GM15510 (cell line): ENCODE results near the gene CLCA4.

Experiments
- POLR2A ChIP-seq: IDR thresholded peaks from 3 replicates; pipeline ENCODE4 v1.6.1; 2011; ENCODE audit warnings: borderline replicate concordance; ENCODE audit not compliant: insufficient read length; ENCODE audit errors: extremely low read depth

CLCA4 gene

DNA sequence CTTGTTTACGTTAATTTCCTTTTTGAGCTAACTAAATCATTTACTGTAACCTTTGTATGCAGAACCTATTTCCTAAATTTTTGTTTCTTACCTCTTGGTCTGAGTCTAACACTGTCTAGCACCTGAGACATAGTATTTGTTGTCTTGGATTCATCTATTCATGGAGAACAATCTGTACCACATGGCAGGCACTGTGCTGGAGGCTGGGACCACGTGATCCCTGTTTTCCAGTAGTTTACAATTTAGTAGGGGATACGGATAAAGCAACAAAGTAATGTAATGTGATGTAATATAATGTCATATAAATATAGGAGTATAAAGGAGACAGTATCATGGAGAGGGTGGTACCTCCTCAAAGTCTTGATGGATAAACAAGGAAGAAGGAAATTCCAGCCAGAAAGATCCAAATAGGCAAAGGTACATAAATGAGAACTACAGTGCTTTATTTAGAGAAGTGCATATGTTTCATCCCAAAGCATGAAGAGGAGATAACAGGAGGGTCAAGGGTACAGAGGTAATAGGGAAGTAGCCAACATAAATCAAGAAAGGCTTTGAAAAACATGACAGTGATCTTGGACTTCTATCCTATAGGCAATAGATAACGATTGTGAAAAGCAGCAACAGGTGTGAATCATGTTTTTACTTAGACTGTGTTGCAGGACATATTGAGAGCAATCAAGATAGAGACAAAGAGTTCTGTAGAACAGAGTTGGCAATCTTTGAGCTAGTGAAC, 25.9 kb upstream of the CLCA4 start:
- no peak for TF ChIP-seq POLR2A

DNA sequence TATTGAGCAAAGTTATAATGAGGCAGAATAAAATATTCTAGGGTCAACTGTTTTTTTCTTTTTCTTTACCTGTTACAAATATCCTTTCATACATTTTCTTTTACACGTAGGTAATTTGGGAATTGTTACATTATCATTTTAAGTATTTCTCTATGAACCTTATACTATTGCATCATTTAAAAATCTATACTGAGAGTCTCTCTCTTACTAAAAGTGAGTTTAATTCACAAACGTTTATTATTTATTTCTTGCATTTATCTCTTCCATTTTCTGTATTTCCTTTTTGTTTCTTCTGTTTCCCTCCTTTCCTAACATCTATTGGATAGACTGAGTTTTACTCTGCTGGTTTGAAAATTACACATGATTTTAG, 25.4 kb upstream of the CLCA4 start:
- no peak for TF ChIP-seq POLR2A

DNA sequence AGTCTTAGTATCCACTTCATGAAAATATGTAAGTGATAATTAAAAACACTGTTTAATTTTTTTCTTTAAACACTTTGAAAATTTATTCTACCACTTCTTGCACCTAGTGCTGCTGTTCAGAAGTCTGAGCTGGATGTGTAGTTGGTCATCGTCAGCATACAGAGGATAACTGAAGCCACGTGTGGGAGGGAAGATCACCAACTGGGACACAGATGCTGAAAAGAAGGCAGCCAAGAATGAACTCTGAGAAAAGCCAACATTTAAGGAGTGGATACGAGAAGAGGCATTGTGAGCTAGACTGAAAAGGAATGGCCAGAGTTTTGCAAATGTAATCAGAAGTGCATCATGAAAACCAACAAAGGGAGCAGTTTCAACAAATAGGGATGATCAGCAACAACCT, 24.6 kb upstream of the CLCA4 start:
- TF ChIP-seq POLR2A = no peak

DNA sequence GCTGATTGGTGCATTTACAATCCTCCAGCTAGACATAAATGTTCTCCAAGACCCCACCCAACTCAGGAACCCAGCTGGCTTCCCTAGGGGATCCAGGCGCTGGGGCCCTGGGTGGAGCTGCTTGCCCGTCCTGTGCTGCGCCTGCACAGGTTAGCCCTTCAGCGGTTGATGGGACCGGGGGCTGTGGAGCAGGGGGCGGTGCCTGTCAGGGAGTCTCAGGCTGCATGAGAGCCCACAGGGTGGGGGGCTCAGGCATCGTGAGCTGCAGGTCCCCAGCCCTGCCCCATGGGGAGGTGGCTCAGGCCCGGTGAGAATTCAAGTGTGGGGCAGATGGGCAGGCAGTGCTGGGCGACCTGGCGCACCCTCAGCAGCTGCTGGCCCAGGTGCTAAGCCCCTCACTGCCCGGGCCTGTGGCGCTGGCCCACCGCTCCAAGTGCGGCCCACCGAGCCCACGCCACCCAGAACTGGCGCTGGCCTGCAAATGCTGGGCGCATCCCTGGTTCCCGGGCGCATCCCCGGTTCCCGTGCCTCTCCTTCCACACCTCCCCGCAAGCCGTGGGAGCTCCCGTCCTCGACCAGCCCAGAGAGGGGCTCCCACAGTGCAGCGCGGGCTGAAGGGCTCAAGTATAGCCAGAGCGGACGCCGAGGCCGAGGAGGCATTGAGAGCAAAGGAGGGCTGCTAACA, 23.1 kb upstream of the CLCA4 start:
- no peak for TF ChIP-seq POLR2A

DNA sequence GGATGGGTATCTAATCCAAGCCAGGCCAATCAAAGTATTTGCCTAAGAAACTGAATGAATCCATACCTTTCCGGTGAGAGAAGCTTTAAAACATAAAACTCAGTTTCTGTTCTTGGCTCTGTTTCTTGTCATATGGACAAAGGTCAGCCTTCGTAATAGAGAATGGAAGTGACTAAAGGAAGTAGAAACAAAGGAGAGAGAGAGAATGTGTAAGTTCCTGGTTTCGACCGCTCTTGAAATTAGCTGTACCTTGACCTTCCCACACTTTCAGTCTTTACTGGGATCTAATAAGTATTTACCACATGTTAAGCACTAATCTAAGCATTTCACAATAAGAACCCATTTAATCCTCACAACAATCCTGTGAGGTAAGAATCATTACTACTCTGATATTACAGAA, 19.6 kb upstream of the CLCA4 start:
- no peak for TF ChIP-seq POLR2A

DNA sequence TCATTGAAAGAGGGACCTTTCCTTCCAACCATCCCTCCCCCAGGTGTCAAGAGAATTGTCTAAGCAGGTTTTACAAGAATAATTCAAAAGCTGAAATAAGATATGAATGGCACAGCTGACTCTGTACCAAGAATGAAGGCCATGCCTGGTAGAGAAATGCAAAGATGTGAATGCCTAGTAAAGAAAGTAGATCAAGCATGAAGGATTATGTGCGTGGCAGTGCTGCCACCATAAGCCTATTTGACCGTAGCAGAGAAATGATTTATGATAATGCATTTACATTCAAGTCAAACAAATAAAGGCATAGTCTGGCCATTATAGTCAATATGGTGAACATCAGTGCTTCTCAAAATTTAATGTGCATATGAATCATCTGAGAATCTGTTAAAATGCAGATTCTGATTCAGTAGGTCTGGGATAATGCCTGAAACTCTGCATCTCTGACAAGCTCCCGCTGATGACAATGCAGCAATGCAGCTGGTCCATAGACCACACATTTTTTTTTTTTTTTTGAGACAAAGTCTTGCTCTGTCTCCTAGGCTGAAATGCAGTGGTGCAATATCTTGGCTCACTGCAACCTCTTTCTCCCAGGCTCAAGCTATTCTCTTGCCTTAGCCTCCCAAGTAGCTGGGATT, 16.6 kb upstream of the CLCA4 start:
- no peak for TF ChIP-seq POLR2A

DNA sequence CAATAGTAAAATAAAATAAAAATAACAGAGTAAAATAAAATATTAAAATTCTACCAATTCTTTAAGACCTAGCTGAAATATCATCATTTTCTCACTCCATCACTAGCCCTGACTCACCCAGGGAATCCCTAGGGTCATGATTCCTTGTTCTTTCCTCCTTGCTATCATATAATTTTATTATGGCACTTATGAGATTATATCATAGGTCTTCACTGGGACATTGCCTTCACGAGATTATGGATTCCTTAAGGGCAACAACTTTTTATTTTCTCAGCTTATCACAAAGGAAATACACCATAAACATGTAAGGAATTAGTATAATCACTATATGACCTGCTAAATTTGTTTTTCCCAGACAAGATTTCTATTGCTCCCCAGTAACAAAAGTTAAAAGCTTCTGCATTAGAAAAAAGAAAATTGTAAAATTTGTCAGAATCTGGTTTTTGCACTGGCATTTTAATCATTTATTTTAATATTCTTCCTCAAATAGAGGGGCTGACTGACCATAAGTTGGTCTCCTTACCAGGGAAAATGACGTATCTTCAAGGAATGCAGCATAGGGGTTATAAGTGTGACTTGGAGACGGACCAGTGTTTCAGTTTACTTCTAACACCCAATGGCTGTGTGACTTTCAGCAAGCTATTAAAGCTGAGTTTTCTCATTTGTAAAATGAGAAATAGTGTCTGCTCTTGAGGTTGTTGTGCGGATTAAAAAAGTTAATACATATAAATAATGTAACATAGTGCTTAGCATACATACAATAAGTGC, 8.8 kb upstream of the CLCA4 start:
- TF ChIP-seq POLR2A = no peak

- no peak for TF ChIP-seq POLR2A
Observed at GRCh38 chr1:86538775-86539174, 8.1 kb upstream of the CLCA4 start.

- TF ChIP-seq POLR2A = no peak
Observed at GRCh38 chr1:86541859-86542258, 5.0 kb upstream of the CLCA4 start.

DNA sequence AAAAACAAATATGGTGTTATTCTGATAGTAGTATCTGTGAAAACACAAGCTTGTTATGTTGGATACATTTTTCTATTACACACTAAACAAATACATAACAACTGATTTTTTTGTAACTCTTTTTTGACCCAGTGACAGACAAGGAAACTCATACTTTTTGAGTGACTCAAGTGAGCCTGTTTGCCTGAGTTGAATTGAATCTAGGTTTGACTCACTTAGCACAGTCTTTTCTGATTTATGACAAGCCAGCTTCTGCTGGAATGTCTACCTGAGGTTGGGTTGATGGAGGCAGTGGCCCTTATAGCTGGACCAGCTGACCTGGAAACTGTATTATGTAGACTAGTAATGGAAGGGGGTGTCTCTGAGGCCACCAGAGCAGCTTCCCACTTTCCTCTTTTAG, 4.2 kb upstream of the CLCA4 start:
- TF ChIP-seq POLR2A = no peak

- TF ChIP-seq POLR2A = no peak
Observed at GRCh38 chr1:86548839-86549238, 2.0 kb downstream of the CLCA4 start.

DNA sequence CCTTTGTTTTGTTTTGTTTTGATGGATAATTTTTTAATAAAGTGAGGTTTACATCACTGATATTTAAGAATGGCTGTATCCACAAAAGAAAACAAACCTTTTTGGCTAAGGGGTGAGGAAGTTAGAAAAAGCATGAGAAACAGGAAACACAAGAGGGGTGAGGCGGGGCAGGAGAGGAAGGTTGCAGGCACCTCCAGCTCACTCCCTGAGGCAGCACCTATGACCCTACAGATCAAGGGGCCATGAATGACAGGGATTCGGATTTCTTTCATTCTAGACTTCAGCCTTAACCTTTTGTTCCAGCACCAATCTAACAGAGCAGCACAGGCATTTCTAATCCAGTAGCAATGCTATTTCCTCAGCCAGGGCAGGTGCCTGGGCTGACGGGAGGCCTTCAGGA, 4.4 kb downstream of the CLCA4 start:
- no peak for TF ChIP-seq POLR2A

DNA sequence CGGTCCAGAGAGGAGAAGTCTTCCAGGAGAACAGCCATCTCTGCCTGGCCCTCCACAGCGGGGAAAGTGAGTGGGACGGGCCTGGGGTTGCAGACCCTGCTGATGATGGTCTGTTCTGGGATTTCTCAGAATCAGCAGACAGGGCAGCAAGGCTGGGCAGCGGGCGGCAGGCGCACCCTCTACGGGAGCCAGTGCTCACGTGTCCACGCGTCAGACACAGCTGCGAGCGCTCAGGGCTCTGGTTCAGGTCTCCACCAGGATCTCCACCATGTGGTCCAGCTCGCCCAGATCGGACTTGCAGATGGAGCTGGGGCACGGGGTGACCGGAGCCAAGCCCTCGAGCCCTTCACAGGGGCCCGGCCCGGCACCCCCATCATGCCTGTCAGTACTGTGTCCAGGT, 5.5 kb downstream of the CLCA4 start:
- no peak for TF ChIP-seq POLR2A

GRCh38 chr1:86557739-86558138, 10.9 kb downstream of the CLCA4 start:
- TF ChIP-seq POLR2A = no peak

GRCh38 chr1:86563849-86564248, 17.0 kb downstream of the CLCA4 start:
- TF ChIP-seq POLR2A = no peak

DNA sequence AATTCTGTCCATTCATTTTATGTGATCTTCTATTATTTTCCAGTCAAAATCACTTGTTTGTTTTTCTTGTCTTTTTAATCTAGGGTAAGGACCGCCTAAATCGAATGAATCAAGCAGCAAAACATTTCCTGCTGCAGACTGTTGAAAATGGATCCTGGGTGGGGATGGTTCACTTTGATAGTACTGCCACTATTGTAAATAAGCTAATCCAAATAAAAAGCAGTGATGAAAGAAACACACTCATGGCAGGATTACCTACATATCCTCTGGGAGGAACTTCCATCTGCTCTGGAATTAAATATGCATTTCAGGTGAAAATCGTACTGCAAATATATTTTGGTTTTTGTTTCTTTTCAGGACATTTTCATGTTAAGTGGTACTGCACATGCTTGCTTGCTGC, 20.5 kb downstream of the CLCA4 start:
- no peak for TF ChIP-seq POLR2A

DNA sequence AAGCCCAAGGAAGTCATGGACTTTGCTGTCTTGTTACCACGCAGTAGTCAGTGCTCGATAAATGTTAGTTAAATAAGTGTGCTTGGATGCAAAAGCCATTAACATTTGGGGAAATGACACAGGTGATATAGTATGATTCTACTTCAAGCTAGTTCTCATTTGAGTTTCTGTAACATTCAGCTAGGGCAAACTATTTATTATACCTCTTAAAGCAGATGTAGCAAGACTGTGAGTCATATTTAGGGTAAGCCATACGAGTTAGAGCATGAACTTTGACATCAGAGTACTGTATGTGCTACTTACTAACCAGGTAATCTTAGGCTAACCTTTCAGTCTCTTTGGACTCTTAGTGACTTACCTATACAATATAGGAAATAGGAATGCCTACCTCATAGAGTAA, 21.0 kb downstream of the CLCA4 start:
- no peak for TF ChIP-seq POLR2A
